AG09319 (cell line): Measurements from ENCODE around the gene STK32C.
A peak's percentile ranks its signal among the peaks of the same experiment; 100 is the strongest.

Experiments
- DNase-seq: peaks from one replicate; pipeline ENCODE4 v3.0.0-alpha.2; 2010; ENCODE audit warnings: low read depth; ENCODE audit errors: extremely low read depth
- TF ChIP-seq, protein P1 (sequence below): IDR thresholded peaks from 2 replicates; pipeline ENCODE4 v1.5.1; 2011; ENCODE audit warnings: low read depth, mild to moderate bottlenecking, inconsistent platforms, low read length, moderate library complexity

Gene STK32C

GRCh38 chr10:132332433-132332754, 24.6 kb upstream of the STK32C start:
- no peak for DNase-seq
- TF ChIP-seq, protein P1, sequence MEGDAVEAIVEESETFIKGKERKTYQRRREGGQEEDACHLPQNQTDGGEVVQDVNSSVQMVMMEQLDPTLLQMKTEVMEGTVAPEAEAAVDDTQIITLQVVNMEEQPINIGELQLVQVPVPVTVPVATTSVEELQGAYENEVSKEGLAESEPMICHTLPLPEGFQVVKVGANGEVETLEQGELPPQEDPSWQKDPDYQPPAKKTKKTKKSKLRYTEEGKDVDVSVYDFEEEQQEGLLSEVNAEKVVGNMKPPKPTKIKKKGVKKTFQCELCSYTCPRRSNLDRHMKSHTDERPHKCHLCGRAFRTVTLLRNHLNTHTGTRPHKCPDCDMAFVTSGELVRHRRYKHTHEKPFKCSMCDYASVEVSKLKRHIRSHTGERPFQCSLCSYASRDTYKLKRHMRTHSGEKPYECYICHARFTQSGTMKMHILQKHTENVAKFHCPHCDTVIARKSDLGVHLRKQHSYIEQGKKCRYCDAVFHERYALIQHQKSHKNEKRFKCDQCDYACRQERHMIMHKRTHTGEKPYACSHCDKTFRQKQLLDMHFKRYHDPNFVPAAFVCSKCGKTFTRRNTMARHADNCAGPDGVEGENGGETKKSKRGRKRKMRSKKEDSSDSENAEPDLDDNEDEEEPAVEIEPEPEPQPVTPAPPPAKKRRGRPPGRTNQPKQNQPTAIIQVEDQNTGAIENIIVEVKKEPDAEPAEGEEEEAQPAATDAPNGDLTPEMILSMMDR, result no peak

DNA sequence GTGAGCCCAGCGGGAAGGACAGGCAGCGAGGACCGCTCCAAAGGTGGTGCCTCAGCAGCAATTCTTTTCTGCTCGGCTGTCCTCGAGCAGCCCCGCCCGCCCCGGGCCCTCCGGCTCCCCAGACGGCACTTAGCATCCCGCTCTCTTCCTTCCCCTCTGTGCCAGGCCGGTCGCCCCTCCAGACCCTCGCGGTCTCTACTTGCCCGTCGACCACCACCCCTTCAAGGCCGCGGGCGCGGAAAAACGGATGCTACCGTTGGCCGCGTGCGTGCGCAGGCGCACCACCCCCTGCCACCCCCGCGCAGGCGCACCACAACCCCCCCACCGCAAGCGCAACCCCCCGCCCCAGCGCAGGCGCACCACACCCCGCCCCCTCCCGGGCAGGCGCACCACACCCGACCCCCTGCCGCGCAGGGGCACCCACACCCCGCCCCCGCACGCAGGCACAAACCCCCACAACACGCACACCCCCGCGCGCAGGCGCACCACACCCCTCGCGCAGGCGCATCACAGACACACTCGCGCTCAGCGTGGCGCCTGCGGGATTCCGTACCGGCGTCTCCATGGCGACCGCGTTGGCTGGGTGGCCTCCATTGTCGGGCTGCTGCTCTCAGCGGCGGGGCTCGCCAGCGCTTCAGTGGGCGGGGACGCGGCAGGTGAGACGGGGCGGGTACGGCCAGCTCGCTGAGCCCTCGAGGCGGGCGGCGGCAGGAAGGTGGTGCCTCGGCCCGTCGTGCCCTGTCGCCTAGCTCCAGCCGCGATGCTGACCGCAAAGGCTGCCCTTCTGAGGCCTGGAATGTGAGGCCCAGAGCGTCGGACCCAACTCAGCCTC, 24.1 kb upstream of the STK32C start, which contains the start of gene LRRC27:
LRRC27 (plus strand) TSS at position 593 of the 832 bp plus-strand sequence. CDS start 1,332 bp downstream, outside the sequence.
- TF ChIP-seq, protein P1, result no peak
- peak; percentile 97 for DNase-seq

GRCh38 chr10:132330486-132330833, 22.7 kb upstream of the STK32C start:
- no peak for DNase-seq
- TF ChIP-seq, protein P1, result no peak

DNA sequence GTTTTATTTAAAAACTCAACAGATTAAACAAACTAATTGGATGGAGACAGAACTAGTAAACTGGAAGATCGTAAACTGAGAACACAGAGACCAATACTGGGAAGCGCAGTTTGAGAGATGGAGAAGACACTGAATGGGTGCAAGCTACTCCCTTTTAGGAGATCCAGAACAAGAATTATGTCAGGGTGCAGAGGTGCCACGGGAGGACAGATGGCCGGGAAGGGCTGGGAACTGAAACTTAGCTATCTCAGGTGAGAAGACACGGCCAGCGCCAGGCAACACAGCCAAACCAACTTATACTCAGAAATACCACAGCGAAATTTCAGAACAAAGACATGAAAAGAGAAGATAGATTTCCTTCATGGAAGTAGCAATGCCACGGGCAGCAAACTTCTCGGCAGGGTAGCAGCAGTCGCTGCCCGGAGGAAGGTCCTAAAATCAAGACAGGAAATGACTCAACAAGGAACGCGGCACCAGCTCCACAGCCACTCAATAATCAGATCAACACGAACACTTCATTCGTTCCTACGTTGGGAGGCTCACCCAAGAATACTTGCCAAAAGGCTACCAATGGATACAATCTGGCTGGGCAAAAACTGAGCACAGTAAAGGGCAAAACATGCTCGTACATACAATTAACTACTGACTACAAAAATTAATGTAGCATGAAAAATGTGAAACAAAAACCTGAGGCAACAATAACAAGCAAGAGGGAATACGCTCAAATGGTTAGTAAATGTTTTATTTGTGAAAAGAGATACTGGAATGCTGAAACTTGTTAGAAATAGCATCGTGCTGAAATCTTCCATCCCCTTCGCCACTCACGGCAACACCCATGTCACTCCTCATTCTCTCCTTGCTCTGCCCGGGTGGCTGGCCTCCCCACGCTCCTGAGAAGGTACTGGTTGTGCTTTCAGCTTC, 22.1 kb upstream of the STK32C start:
- DNase-seq, result no peak
- TF ChIP-seq, protein P1, result no peak

GRCh38 chr10:132328738-132329137, 21.0 kb upstream of the STK32C start:
- no peak for DNase-seq
- TF ChIP-seq, protein P1, result no peak

GRCh38 chr10:132328106-132328505, 20.4 kb upstream of the STK32C start:
- no peak for DNase-seq
- TF ChIP-seq, protein P1, result no peak

- DNase-seq, result no peak
- TF ChIP-seq, protein P1, result no peak
Measured at GRCh38 chr10:132326925-132327324, 19.2 kb upstream of the STK32C start.
